NT2/D1 (cell line): Measurements from ENCODE around the gene LCN9.

ENCODE experiments used
- SUZ12 ChIP-seq: IDR thresholded peaks from 2 replicates; pipeline ENCODE4 v1.6.1; 2011; ENCODE audit not compliant: insufficient read length, insufficient read depth; ENCODE audit errors: extremely low read depth
- YY1 ChIP-seq: IDR thresholded peaks from 2 replicates; pipeline ENCODE4 v1.6.1; 2011; ENCODE audit not compliant: insufficient read length, insufficient read depth
- ZNF274 ChIP-seq: IDR thresholded peaks from 2 replicates; pipeline ENCODE4 v1.6.1; 2011; ENCODE audit warnings: mild to moderate bottlenecking, low read depth, low read length

DNA sequence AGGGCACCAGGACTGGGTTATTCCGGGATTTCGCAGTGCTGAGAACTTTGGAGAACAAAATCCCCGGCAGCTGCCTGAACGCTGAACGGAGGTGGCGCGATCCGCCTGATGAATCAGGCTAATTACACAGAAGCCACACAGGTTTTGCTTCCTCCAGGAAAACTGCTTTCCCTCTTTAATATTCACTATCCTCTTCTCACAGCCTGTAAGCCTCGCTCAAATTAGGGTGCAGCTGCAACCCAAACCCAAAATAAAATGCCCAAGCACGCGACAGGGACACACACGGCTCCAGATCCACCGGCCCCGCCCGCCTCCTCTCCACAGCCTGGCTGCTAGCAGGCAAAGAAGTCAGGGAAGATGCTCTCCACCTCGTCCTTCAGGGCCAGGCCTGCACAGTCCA lies 30.2 kb downstream of the LCN9 start:
- no peak for TF ChIP-seq YY1
- no peak for TF ChIP-seq ZNF274
- no peak for TF ChIP-seq SUZ12
